K562 (cell line): ENCODE results near the gene GRB14. TPM values are rescaled to one million over a fixed set of nuclear protein-coding genes. Genes with fewer than 3 reads are reported as not detected.

Experiments used
- ARID3A ChIP-seq: IDR thresholded peaks from 2 replicates; pipeline ENCODE4 v1.6.1; 2012; ENCODE audit warnings: low read depth, low read length, improper control_type of control experiment, borderline replicate concordance
- CHD7 ChIP-seq: fragments of 200-600 bp; sonication (generic); IDR thresholded peaks from one replicate; pipeline ENCODE4 v1.6.1; 2012; ENCODE audit warnings: mild to moderate bottlenecking, low read depth, low read length, inconsistent platforms
- DEAF1 ChIP-seq: fragments of 450-650 bp; formaldehyde crosslinking; IDR thresholded peaks from 2 replicates; pipeline ENCODE4 v1.4.0; 2020; ENCODE audit warnings: mild to moderate bottlenecking, moderate library complexity
- FIP1L1 ChIP-seq: fragments of 200-400 bp; formaldehyde crosslinking; IDR thresholded peaks from 2 replicates; pipeline ENCODE4 v1.6.1; 2018; ENCODE audit warnings: mild to moderate bottlenecking, low read depth, low read length; ENCODE audit not compliant: poor library complexity, severe bottlenecking
- HLTF ChIP-seq: fragments of 450-650 bp; IDR thresholded peaks from 2 replicates; pipeline ENCODE4 v1.6.1; 2016
- PPARD ChIP-seq: fragments of 250-450 bp; sonication (Bioruptor Pico); IDR thresholded peaks from 2 replicates; pipeline ENCODE4 v1.8.0; 2022; ENCODE audit warnings: inconsistent platforms, mild to moderate bottlenecking, moderate library complexity
- RNF219 ChIP-seq: fragments of 250-450 bp; sonication (Bioruptor Pico); IDR thresholded peaks from 2 replicates; pipeline ENCODE4 v1.5.0; 2022; ENCODE audit warnings: mild to moderate bottlenecking
- THRAP3 ChIP-seq: fragments of 450-650 bp; IDR thresholded peaks from 2 replicates; pipeline ENCODE4 v1.6.1; 2016; ENCODE audit warnings: mild to moderate bottlenecking, inconsistent platforms, borderline replicate concordance
- XRCC4 ChIP-seq: IDR thresholded peaks from one replicate; pipeline ENCODE4 v1.6.1; 2011; ENCODE audit not compliant: insufficient read depth, insufficient read length; ENCODE audit errors: extremely low read depth
- polyA plus RNA-seq, 8 experiments: library from polyadenylated mRNA; depleted of rRNA in 4 of 8; stranded (reverse) in 5 of 8; unstranded in 3 of 8; fragments of >200 nt; fragmentation: Nextera tagmentation in 2 of 8; fragmentation: Illumina TruSeq in 1 of 8; extraction: Ambion mirVana in 2 of 8; extraction: Trizol in 1 of 8; gene quantifications; 2 replicates each; pipeline versions ENCODE4 v1.2.1 to v1.2.3, GENCODE V29; 2011 to 2014; ENCODE audit warnings: inconsistent platforms in 1 of 8, missing spikeins in 1 of 8
- total RNA-seq, 7 experiments: library from RNA; depleted of rRNA in 6 of 7; stranded (reverse); fragments of >200 nt in 6 of 7; fragmentation: Illumina TruSeq in 2 of 7; extraction: Trizol in 2 of 7; gene quantifications; 2 replicates each; pipeline versions ENCODE4 v1.2.1 to v1.2.3, GENCODE V29; 2011 to 2021; ENCODE audit warnings: low replicate concordance in 1 of 7

The GRB14 gene
- total and polyA plus RNA-seq, 9 of the 15 experiments (the other 6 are each of a cell fraction or from before 2014, with no cell fraction given) = not detected

- TF ChIP-seq CHD7 (no peak), DEAF1 (CRISPR knock-in tag) (no peak), RNF219 (CRISPR knock-in tag) (no peak), PPARD (no peak), FIP1L1 (no peak), THRAP3 (no peak), XRCC4 (no peak), HLTF (no peak), ARID3A (no peak)
Measured at GRCh38 chr2:164642268-164642667, 21.0 kb upstream of the GRB14 start (continued).
